ENCODE data around the gene NLRP8.
"Not testable (repeated sequence)": the region's sequence is repeated elsewhere in the genome, so short reads cannot be mapped to it uniquely, and the experiment has no call there.

NLRP8 gene

GRCh38 chr19:55986487-55986886 lies 38.9 kb downstream of the NLRP8 start, which contains the start of gene NLRP5:
Gene NLRP5 (plus strand): TSS chr19:55986775.
- Mint-ChIP-seq H3K9me3 (no peaks in the 10 kb centered on the region), H3K36me3 (ENCODE audit: insufficient read depth) (no peaks in the 10 kb centered on the region), H3K4me3 (no peak within 1 kb of the TSS), H3K27me3 (no peaks in the 10 kb centered on the region), H3K4me1 (no peaks in the 10 kb centered on the region), H3K27ac (ENCODE audit: low read depth) (no peak within 1 kb of the TSS)
- no peak for ATAC-seq (replicated peaks; ENCODE audit: extremely low read depth, poor library complexity, severe bottlenecking)
- no peak for DNase-seq (ENCODE audit: low spot score in 2 of 2)

- Mint-ChIP-seq H3K4me3 (no peak overlapping the region), H3K27me3 (no peaks in the 10 kb centered on the region), H3K27ac (ENCODE audit: low read depth) (no peak overlapping the region), H3K9me3 (peaks cover 16% of the 10 kb centered on the region), H3K36me3 (ENCODE audit: insufficient read depth) (peaks cover 5% of the 10 kb centered on the region), H3K4me1 (no peaks in the 10 kb centered on the region)
- ATAC-seq (replicated peaks; ENCODE audit: extremely low read depth, poor library complexity, severe bottlenecking) (no peak), DNase-seq (ENCODE audit: low spot score in 2 of 2) (no peak)
Observed at GRCh38 chr19:55990831-55991230, 43.2 kb downstream of the NLRP8 start.

- Mint-ChIP-seq H3K4me3 (no peak overlapping the region), H3K36me3 (ENCODE audit: insufficient read depth) (peaks cover 5% of the 10 kb centered on the region), H3K4me1 (no peaks in the 10 kb centered on the region), H3K9me3 (peaks cover 16% of the 10 kb centered on the region), H3K27me3 (no peaks in the 10 kb centered on the region), H3K27ac (ENCODE audit: low read depth) (no peak overlapping the region)
- DNase-seq (ENCODE audit: low spot score in 2 of 2) (no peak), ATAC-seq (replicated peaks; ENCODE audit: extremely low read depth, poor library complexity, severe bottlenecking) (no peak)
Observed at GRCh38 chr19:55993492-55993891, 45.9 kb downstream of the NLRP8 start.

- Mint-ChIP-seq H3K36me3 (ENCODE audit: insufficient read depth) (peaks cover 1% of the 10 kb centered on the region), H3K4me3 (no peak overlapping the region), H3K27ac (ENCODE audit: low read depth) (no peak overlapping the region), H3K27me3 (no peaks in the 10 kb centered on the region), H3K9me3 (peaks cover 16% of the 10 kb centered on the region), H3K4me1 (no peaks in the 10 kb centered on the region)
- no peak for ATAC-seq (replicated peaks; ENCODE audit: extremely low read depth, poor library complexity, severe bottlenecking)
- DNase-seq (ENCODE audit: low spot score in 2 of 2) = no peak
Observed at GRCh38 chr19:56014765-56015164, 67.1 kb downstream of the NLRP8 start.

GRCh38 chr19:56015756-56016155 lies 68.1 kb downstream of the NLRP8 start:
- peaks cover 16% of the 10 kb centered on the region for H3K9me3 Mint-ChIP-seq
- no peak for DNase-seq (ENCODE audit: low spot score in 2 of 2)
- H3K27ac Mint-ChIP-seq (ENCODE audit: low read depth) = no peak overlapping the region
- H3K4me1 Mint-ChIP-seq = no peaks in the 10 kb centered on the region
- no peaks in the 10 kb centered on the region for H3K27me3 Mint-ChIP-seq
- H3K36me3 Mint-ChIP-seq (ENCODE audit: insufficient read depth) = peaks cover 1% of the 10 kb centered on the region
- no peak overlapping the region for H3K4me3 Mint-ChIP-seq
- no peak for ATAC-seq (replicated peaks; ENCODE audit: extremely low read depth, poor library complexity, severe bottlenecking)

GRCh38 chr19:56019325-56019724 lies 71.7 kb downstream of the NLRP8 start:
- peaks cover 16% of the 10 kb centered on the region for H3K9me3 Mint-ChIP-seq
- H3K36me3 Mint-ChIP-seq (ENCODE audit: insufficient read depth); H3K4me3 Mint-ChIP-seq; H3K27ac Mint-ChIP-seq (ENCODE audit: low read depth); ATAC-seq (replicated peaks; ENCODE audit: extremely low read depth, poor library complexity, severe bottlenecking); H3K4me1 Mint-ChIP-seq; DNase-seq (ENCODE audit: low spot score in 2 of 2); H3K27me3 Mint-ChIP-seq: not testable (repeated sequence)

- H3K4me1 Mint-ChIP-seq; ATAC-seq (replicated peaks; ENCODE audit: extremely low read depth, poor library complexity, severe bottlenecking); H3K27ac Mint-ChIP-seq (ENCODE audit: low read depth); H3K36me3 Mint-ChIP-seq (ENCODE audit: insufficient read depth); H3K4me3 Mint-ChIP-seq; H3K27me3 Mint-ChIP-seq; DNase-seq (ENCODE audit: low spot score in 2 of 2): not testable (repeated sequence)
- peaks cover 16% of the 10 kb centered on the region for H3K9me3 Mint-ChIP-seq
Observed at GRCh38 chr19:56020355-56020975, 72.8 kb downstream of the NLRP8 start.

GRCh38 chr19:56026769-56027168 lies 79.1 kb downstream of the NLRP8 start:
- H3K27me3 Mint-ChIP-seq = no peaks in the 10 kb centered on the region
- no peaks in the 10 kb centered on the region for H3K4me1 Mint-ChIP-seq
- DNase-seq (ENCODE audit: low spot score in 2 of 2) (no peak), ATAC-seq (replicated peaks; ENCODE audit: extremely low read depth, poor library complexity, severe bottlenecking) (no peak)
- H3K4me3 Mint-ChIP-seq = no peak overlapping the region
- H3K27ac Mint-ChIP-seq (ENCODE audit: low read depth) = no peak overlapping the region
- no peaks in the 10 kb centered on the region for H3K9me3 Mint-ChIP-seq
- no peaks in the 10 kb centered on the region for H3K36me3 Mint-ChIP-seq (ENCODE audit: insufficient read depth)

Measured in central memory CD8-positive, alpha-beta T cell (primary cell).